CD4-positive, alpha-beta T cell treated with Interleukin-4 for 4 hours (primary cell): ENCODE results near the gene OR52A5.
A peak's percentile ranks its signal among the peaks of the same experiment; 100 is the strongest.
"Not testable (repeated sequence)": the region's sequence is repeated elsewhere in the genome, so short reads cannot be mapped to it uniquely, and the experiment has no call there.

ENCODE experiments used
- DNase-seq: peaks from one replicate; pipeline ENCODE4 v3.0.0-alpha.2; 2020

The OR52A5 gene

GRCh38 chr11:5137996-5138395, at the start of gene OR52A5:
OR52A5 (minus strand) TSS chr11:5138356; CDS start chr11:5132642, 5,714 bp downstream.
- DNase-seq, result no peak

- no peak for DNase-seq
These were observed 40.1 kb upstream of the OR52A5 start for GRCh38 chr11:5178046-5178837.

- no peak for DNase-seq
These were observed 36.8 kb upstream of the OR52A5 start for GRCh38 chr11:5174934-5175333.

GRCh38 chr11:5171856-5172255, 33.7 kb upstream of the OR52A5 start:
- DNase-seq, result no peak

GRCh38 chr11:5165898-5166297, 27.7 kb upstream of the OR52A5 start:
- DNase-seq, result not testable (repeated sequence)

- DNase-seq, result not testable (repeated sequence)
These were observed 26.7 kb upstream of the OR52A5 start for GRCh38 chr11:5164807-5165206.

GRCh38 chr11:5161045-5161444, 22.9 kb upstream of the OR52A5 start:
- DNase-seq, result not testable (repeated sequence)

GRCh38 chr11:5160217-5160616, 22.1 kb upstream of the OR52A5 start:
- not testable (repeated sequence) for DNase-seq

- no peak for DNase-seq
These were observed 21.6 kb upstream of the OR52A5 start for GRCh38 chr11:5159806-5160205.

GRCh38 chr11:5154657-5155056, 16.5 kb upstream of the OR52A5 start, which contains the start of gene OR52A1:
OR52A1 (minus strand) TSS chr11:5154757; CDS start chr11:5152369, 2,388 bp downstream.
- no peak for DNase-seq

GRCh38 chr11:5153574-5154431, 15.6 kb upstream of the OR52A5 start:
- no peak for DNase-seq

- no peak for DNase-seq
These were observed 13.6 kb upstream of the OR52A5 start for GRCh38 chr11:5151713-5152153.

- not testable (repeated sequence) for DNase-seq
These were observed 6.0 kb upstream of the OR52A5 start for GRCh38 chr11:5144206-5144605.

- DNase-seq, result no peak
These were observed 1.1 kb downstream of the OR52A5 start for GRCh38 chr11:5137014-5137413.

GRCh38 chr11:5136261-5136660, 1.9 kb downstream of the OR52A5 start:
- no peak for DNase-seq

GRCh38 chr11:5131584-5132335, 6.4 kb downstream of the OR52A5 start:
- no peak for DNase-seq

GRCh38 chr11:5129457-5129877, 8.7 kb downstream of the OR52A5 start:
- no peak for DNase-seq

GRCh38 chr11:5124891-5125620, 13.1 kb downstream of the OR52A5 start:
- no peak for DNase-seq

GRCh38 chr11:5123802-5124521, 14.2 kb downstream of the OR52A5 start:
- peak; percentile 37 for DNase-seq

GRCh38 chr11:5118893-5119292, 19.3 kb downstream of the OR52A5 start:
- DNase-seq, result no peak

GRCh38 chr11:5117588-5117987, 20.6 kb downstream of the OR52A5 start:
- no peak for DNase-seq
